GM20431 (cell line): ENCODE measurements around the gene SOCS7.

Experiments used
- in situ Hi-C: fragments of 300-500 bp; cut with MseI, MboI; formaldehyde crosslinking; loops from one replicate; pipeline ENCODE4 v1.15.0; 2020; ENCODE audit warnings: low sequenced_read_pairs; ENCODE audit not compliant: unreplicated experiment

The SOCS7 gene

DNA sequence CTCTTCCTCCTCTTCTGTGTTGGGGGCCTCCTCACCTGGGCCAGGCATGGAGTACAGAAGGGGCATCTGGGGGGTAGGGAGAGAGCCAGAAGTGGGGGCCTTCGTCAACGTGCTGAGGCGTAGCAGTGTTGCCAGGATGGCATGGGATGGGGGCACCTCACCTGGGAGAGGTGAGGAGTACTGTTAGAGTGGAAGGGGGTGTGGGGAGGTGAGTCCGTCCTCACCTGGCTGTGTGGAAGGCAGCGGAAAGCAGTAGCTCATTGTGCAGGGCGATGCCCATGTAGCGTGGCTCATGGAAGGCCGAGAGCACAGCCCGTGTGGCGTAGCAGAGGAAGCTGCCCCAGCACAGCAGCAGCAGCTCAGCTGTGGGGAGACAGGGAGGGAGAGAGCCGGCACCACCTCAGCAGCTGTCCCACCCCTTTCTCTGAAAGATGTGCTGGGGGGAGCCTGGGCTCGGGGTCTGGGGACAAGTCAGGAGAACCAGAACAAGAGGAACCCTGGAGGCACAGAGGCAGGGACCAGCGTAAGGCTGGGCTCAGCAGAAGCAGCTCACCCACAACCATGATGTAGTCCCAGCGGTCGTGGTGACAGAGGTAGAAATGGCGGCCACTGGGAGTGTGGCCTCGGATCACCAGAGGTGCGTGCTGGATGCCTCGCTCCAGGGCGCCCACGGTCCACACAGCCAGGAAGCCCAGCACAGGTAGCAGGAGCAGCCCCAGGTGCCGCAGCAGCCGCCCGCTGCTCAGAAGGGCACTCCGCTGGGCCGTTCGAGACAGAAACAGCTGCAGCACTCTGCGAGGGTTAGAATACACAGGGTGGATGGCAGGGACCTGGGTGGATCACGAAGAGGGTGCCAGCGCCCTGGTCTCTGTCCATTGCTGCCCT lies 16.9 kb upstream of the SOCS7 start:
- in situ Hi-C loops = no loop called here

GRCh38 chr17:38336838-38337237 lies 14.8 kb upstream of the SOCS7 start:
- in situ Hi-C loops = no loop called here

DNA sequence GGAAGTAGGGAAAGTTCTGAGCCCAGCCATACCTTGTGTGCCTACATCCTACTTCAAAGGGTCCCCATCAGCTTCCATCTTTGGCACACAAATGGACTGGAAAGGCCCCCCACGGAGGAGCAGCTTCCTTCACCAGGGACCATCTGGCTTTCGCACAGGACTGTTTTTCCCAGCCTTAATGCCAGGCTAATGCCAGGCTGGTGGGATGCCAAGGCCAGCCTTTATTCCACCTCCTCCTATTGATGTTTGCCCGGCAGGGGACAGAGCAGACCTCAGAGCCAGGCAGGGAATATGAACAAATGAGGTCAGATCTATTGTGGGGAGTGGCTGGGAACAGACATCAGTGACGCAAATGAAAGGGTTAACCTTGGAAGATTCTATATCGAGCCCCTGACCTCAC lies 13.6 kb upstream of the SOCS7 start:
- in situ Hi-C loops = no loop called here

- in situ Hi-C loops = no loop called here
Observed at GRCh38 chr17:38338535-38338934, 13.1 kb upstream of the SOCS7 start.

GRCh38 chr17:38339891-38340290 lies 11.8 kb upstream of the SOCS7 start:
- in situ Hi-C loops = no loop called here

GRCh38 chr17:38341035-38341721 lies 10.5 kb upstream of the SOCS7 start:
- in situ Hi-C loops = no loop called here

GRCh38 chr17:38342886-38343607 lies 8.6 kb upstream of the SOCS7 start:
- in situ Hi-C loops = no loop called here

DNA sequence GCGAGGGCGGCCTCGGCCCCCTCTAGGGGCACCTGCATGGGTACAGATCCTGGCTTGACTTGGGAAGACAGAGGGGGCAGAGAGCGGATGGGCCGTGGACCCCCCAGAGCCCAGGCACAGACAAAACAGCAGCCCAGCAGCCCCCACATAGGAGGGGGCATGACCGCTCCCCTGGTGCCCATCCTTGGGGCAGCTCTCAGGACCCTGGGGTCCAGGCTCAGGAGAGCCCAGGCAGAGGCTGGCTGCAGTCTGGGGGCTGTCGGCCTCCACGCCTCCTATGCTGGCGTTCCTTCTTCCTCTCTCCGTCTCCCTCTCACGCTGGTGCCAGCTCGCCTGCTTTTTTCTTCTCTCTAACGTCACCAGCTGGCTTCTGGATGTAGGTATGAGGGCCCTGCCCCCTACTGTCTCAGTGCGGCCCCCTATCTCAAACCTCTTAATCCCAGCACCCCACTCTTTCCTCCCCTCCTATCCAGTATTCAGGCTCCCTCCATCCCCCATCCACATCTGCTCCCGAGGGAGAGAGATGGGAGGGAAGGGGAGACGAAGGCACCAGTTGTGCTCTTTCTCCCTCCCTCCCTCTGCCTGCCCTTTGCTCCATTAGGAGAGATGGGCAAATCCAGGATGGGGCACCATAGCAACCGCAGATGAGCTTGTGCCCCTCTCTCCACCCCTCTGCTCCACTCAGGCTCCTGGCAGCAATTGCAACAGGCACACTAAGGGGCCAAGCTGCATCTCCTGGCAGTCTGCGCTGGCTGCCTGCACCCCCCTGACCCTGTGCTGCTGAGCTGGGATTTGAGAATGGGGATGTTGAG lies 7.8 kb upstream of the SOCS7 start, which contains the start of gene GPR179:
Gene GPR179 (minus strand): TSS at position 349 of the 812 bp plus-strand sequence. CDS start 167 bp downstream, at position 182.
- in situ Hi-C loops = no loop called here

DNA sequence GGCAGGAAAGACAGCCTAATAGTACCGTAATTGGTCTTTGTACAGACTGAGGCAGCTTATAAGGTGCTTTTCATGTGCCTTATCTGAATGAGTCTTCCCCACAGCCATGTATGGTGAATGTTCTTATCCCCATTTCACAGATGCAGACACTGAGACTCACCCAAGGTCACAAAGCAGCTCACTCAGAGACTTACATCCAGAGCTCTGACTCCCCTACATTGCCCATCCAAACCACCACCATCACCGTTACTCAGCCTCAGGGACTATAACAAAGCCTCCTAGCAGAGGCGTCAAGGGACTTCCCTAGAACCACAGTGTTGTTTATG lies 7.3 kb upstream of the SOCS7 start:
- in situ Hi-C loops = no loop called here

GRCh38 chr17:38345743-38346142 lies 5.9 kb upstream of the SOCS7 start:
- in situ Hi-C loops = loop anchor here (5.0 kb wide), 1 partner anchor 67 kb away; no protein-coding TSS in a partner anchor

DNA sequence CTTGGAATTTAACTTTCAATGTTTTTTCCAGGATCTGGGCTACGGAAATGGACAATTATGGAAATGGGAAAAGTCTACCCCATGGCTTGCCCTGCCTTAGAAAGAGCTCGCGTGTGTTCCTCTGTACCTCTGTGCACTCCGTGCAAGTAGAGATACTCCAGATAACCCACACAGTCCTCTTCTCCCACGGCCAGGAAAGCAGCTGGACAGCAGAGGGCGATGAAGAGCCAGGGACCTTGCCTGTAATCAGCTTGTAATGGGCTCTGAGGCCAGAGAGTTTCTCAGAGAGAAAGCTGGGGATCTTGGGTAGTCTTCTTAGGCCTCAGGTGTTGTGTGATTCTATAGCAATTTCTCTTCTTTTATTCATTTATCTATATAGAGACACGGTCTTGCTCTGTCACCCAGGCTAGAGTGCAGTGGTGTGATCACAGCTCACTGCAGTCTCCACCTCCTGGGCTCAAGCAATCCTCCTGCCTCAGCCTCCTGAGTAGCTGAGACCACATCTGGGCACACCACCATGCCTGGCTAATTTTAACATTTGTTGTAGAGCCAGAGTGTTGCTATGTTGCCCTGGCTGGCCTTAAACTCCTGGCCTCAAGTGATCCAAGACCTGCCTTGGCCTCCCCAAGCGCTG lies 2.4 kb upstream of the SOCS7 start:
- in situ Hi-C loops = loop anchor here (5.0 kb wide), 1 partner anchor 63 kb away; no protein-coding TSS in a partner anchor

DNA sequence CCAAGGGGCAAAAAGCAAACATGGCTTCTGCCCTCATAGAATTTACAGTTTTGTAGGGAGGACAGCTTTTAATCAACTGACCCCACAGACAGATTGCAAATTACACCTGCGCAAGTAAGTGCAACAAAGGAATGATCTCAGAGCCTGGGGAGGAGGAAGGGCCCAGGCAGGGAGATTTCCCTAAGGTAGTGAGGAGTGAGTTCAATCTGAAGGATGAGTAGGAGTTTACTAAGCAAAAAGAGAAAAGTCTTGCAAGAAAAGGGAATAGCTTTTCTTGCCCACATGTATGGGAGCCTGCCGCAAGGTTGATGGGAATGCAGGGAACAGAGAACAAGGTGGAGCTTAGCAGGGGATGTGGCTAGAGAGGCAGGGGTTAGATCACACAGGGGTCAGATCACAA lies 1.6 kb upstream of the SOCS7 start:
- in situ Hi-C loops = no loop called here

DNA sequence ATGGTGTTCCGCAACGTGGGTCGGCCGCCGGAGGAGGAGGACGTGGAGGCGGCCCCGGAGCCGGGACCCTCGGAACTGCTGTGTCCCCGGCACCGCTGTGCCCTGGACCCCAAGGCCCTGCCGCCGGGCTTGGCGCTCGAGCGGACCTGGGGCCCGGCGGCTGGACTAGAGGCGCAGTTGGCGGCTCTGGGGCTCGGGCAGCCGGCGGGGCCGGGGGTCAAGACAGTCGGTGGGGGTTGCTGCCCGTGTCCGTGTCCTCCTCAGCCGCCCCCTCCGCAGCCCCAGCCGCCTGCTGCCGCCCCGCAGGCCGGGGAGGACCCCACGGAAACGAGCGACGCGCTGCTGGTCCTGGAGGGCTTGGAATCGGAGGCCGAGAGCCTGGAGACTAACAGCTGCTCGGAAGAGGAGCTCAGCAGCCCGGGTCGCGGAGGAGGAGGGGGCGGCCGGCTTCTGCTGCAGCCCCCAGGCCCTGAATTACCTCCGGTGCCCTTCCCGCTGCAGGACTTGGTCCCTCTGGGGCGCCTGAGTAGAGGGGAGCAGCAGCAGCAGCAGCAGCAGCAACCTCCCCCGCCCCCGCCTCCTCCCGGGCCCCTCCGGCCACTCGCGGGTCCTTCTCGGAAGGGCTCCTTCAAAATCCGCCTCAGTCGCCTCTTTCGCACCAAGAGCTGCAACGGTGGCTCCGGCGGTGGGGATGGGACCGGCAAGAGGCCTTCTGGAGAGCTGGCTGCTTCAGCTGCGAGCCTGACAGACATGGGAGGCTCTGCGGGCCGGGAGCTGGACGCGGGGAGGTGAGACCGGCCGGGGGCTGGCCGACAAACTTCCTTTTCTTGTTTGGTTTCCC lies 821 bp downstream of the SOCS7 start:
- in situ Hi-C loops = no loop called here

DNA sequence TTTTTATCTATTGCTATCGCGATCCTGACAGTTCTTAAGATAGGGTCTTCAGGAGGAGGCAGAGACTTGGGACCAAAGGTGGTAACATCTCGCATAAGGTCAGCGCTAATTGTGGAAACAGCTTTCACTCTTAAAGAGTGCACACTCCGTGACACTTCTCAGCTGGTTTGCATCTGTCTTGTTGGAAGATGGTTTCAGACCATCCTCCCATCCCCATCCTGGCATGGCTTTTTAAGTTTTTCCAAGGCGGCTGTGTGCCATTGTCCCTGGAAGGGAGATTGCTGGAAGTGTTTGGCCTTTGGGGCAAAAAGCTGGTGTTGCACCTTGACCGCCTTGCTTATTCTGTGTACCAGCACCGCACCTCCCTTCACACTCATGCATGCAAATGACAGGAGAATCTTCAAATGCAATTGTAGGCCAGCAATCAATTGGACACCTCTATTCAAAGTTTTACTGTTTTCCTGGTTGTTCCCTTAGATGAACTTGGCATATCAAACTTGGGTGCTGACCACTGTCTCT lies 1.5 kb downstream of the SOCS7 start:
- in situ Hi-C loops = no loop called here

GRCh38 chr17:38353668-38354067 lies 2.0 kb downstream of the SOCS7 start:
- in situ Hi-C loops = no loop called here

DNA sequence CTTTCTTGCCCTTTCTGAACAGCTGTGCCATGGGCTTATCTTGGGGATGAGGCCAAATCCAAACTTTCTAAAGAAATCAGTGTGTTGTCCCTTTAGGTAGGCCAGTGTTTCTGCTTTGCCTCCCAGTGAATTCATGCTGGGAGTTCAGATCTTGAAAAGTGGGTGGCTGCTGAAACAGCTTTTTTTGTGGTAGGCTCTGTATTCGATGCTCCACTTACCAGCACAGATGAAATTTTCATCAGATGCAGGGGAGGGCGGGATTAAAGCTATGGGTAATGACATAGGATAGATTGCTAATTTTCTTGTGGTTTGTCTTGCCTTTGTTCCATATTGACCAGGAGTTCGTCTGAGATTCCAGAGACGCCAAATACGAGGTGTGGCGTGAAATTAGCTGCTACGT lies 2.8 kb downstream of the SOCS7 start:
- in situ Hi-C loops = no loop called here

GRCh38 chr17:38355251-38355650 lies 3.6 kb downstream of the SOCS7 start:
- in situ Hi-C loops = no loop called here

GRCh38 chr17:38357486-38358123 lies 6.0 kb downstream of the SOCS7 start:
- in situ Hi-C loops = no loop called here
